ENCODE measurements around the gene TMEM63B. TPM values are rescaled to one million over a fixed set of nuclear protein-coding genes. Genes with fewer than 3 reads are reported as not detected.

Gene TMEM63B
- total RNA-seq, 1 donor from 2014 or later, result 10.5 TPM

- peak in 1 of 2 donors; percentile 74 for DNase-seq (ENCODE audit: low read depth in 2 of 2)
Measured at GRCh38 chr6:44116641-44117382, 10.5 kb upstream of the TMEM63B start.

- DNase-seq (ENCODE audit: low read depth in 2 of 2), result no peak
Measured at GRCh38 chr6:44117397-44118128, 9.8 kb upstream of the TMEM63B start.

- no peak for DNase-seq (ENCODE audit: low read depth in 2 of 2)
Measured at GRCh38 chr6:44119704-44120262, 7.6 kb upstream of the TMEM63B start.

DNA sequence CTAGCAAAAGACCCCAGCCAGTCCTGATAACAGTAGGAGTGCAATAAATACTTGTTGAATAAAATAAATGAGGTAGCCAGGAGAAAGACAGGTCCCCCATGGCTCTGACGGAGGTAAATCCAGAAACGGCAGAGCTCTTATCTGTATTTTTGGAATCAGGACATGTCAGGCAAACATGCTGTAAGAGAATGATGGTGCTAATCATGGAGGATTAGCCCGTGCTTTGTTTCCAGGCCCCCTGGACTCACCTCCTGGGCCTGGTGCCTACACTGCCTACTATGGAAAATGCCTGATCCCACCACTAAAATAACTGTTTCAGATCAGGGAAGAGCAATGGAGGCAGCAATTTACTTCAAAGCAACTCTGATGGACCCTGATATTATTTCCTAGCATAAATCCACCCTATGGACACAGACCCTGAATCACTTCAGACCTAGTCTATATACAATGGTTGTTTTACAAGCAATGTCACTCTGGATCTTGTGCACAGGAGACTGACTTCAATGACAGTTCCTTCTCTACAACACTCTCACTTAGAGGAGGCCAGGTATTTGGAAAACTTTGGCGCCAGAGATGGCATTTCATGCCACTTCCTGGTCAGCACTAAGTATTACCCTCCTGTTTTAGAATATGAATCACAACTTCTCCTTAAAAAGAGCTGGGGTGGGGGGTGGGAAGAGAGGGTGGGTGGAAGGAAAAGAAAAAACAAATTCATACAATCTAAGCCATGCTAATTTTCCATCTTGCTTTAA lies 6.5 kb upstream of the TMEM63B start:
- no peak for DNase-seq (ENCODE audit: low read depth in 2 of 2)

DNA sequence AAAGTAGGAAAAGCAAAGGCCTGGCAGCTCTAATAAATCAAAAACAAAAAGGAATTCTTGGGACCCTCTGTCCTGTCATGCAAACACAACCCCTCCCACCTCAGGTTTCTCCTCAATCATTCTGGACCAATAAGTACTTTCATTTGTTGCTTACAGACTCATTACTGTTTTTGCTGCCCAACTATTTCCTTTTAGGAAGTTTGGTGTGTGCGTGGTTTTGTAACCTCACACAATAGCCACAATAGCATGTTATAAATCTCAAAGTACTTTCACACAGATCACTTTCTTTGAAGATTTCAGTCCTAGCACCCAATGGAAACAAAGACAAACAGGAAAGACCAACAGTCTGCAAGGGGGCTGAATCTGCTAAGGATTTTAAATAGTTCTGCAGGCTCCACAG lies 4.6 kb upstream of the TMEM63B start:
- peak; percentile 46 to 91 for DNase-seq (ENCODE audit: low read depth in 2 of 2)

GRCh38 chr6:44123544-44123943 lies 3.8 kb upstream of the TMEM63B start:
- DNase-seq (ENCODE audit: low read depth in 2 of 2), result no peak

- peak in 1 of 2 donors; percentile 63 for DNase-seq (ENCODE audit: low read depth in 2 of 2)
Measured at GRCh38 chr6:44126320-44127149, 819 bp upstream of the TMEM63B start.

GRCh38 chr6:44128020-44128917 lies 915 bp downstream of the TMEM63B start:
- DNase-seq (ENCODE audit: low read depth in 2 of 2), result peak in 1 of 2 donors; percentile 45

- DNase-seq (ENCODE audit: low read depth in 2 of 2), result no peak
Measured at GRCh38 chr6:44129841-44130322, 2.5 kb downstream of the TMEM63B start.

GRCh38 chr6:44131892-44132291 lies 4.5 kb downstream of the TMEM63B start:
- no peak for DNase-seq (ENCODE audit: low read depth in 2 of 2)

GRCh38 chr6:44132476-44132875 lies 5.1 kb downstream of the TMEM63B start:
- no peak for DNase-seq (ENCODE audit: low read depth in 2 of 2)

GRCh38 chr6:44133003-44133931 lies 5.9 kb downstream of the TMEM63B start:
- DNase-seq (ENCODE audit: low read depth in 2 of 2), result no peak

- no peak for DNase-seq (ENCODE audit: low read depth in 2 of 2)
Measured at GRCh38 chr6:44133981-44134711, 6.8 kb downstream of the TMEM63B start.

DNA sequence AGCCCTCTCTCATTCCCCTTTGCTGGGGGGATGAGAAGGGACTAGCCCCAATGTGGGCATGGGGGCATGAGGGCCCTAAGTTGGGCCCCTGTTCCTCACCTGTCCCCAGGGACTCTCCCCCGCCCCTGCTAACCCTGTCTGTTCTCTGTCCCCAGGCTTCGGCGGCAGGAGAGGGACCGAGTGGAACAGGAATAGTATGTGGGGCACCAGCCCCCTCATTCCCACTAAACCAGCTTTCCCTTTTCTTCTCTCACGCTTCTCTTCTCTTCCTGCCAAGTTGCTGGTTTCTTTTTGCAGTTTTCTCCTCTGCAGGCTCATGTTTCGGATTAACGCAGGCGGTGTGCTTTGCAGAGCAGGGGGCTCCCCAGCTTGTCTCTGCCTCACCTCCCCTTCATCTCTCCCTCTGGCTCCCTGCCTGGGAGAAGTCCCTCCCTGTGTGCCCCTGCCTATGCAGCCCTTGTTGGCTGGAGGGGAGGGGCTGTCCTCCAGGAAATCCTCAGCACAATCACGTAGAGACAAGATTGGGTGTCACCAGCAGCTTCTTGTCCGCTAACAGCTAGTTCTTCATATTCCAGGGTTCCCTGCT lies 7.9 kb downstream of the TMEM63B start:
- no peak for DNase-seq (ENCODE audit: low read depth in 2 of 2)

GRCh38 chr6:44135875-44136274 lies 8.5 kb downstream of the TMEM63B start:
- no peak for DNase-seq (ENCODE audit: low read depth in 2 of 2)

DNA sequence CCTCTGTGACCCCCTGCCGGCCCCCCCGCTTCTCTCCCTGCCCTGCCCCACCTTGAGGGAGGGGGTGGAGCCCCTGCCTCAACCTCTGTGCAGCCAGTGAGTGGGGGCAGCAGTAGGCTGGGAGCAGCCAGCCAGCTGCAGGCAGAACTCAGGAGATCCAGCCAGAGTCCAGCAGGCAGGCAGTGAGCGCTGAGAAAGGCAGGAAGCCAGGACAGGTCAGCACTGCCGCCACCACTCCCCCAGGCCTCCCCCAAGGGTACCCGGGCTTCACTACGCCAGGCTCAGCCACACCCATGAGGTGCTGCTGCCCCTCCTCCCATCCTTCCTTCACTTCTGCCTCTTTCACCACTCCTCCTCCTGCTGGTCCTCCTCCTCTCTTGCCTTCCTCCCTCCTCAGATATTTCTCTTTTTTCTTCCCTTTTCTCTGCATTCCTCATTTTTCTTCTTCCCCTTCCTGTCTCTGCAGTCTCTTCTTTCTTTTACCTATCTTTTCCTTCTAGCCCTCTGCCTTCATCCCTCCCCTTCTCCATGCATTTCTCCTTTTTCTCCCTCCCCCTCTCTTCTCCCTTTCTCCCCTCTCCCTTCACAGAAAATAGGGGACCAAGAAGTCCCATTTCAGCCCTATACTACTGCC lies 11.5 kb downstream of the TMEM63B start:
- DNase-seq (ENCODE audit: low read depth in 2 of 2), result no peak

- DNase-seq (ENCODE audit: low read depth in 2 of 2), result no peak
Measured at GRCh38 chr6:44139351-44139743, 12.0 kb downstream of the TMEM63B start.

Measured in dermis microvascular lymphatic vessel endothelial cell (primary cell).